CMK (cell line): ENCODE measurements around the gene AR.
"Not testable (repeated sequence)": the region's sequence is repeated elsewhere in the genome, so short reads cannot be mapped to it uniquely, and the experiment has no call there.

Experiments
- DNase-seq: peaks from one replicate; pipeline ENCODE4 v3.0.0-alpha.2; 2010; ENCODE audit warnings: low read depth

The AR gene

DNA sequence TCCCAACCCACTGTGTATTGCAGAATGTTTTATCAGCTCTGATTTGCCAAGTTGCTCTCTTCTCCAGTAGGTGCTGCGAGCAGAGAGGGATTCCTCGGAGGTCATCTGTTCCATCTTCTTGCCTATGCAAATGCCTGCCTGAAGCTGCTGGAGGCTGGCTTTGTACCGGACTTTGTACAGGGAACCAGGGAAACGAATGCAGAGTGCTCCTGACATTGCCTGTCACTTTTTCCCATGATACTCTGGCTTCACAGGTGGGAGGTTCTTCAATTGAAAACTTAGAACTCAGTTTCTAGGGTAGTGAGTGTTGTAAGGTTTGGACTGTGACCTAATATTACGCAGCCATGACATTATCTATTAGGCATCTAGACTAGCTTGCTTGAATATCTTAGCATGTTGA, 24.9 kb downstream of the AR start:
- no peak for DNase-seq

DNA sequence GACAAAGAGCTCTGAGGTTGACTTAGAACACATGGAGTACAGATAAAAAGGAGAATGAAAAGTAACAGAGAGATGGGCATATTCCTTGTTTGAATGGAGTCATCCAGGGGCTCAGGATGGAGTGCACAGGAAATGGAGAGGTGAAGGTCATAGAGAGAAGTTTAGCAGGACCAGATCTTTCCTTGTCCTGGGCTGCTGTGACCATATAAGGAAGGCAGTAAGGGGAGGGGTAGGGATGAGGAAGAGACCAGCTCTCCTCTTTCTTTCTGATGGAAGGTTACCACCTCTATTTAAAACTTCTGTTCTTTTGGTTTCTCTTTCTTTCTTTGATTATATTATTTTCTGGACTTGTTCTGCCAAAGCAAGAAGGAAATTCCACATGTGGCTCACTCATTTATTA, 27.0 kb downstream of the AR start:
- DNase-seq: no peak

DNA sequence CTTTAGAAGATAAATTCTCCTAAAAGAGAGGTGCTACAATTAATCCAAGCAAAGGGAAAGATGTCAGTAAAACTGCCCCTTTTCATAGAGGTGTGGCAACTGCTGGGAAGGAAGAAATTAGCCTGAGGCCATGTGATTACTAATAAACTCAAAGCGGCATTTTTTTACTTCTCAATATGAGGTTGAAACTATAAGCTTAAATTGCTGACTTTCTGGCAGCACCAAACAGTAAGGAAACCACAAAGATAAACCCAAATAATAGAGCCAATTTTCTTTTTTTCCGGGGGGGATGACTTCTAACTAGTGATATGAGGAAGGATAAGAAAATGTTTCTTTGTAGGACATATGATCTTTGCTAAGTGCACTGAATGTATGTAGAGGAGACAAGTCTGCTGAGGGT, 30.9 kb downstream of the AR start:
- no peak for DNase-seq

DNA sequence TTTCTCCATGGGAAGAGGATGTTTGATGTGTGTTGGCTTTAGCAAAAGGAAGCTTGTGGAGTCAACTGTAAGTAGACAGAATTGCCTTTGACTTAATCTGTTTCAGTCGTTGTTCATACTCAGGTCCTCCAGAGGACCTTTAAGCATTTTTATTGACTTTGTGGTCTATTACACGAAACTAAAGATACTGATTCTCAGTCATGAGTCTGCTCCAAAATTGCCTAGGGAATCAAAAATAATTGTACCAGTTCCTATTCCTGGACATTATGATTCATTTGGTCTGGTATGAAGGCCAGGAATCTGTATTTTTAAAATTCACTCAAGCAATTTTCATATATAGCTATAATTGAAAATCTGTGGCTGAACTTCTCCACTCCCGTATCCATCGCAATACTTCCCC, 38.6 kb downstream of the AR start:
- no peak for DNase-seq

DNA sequence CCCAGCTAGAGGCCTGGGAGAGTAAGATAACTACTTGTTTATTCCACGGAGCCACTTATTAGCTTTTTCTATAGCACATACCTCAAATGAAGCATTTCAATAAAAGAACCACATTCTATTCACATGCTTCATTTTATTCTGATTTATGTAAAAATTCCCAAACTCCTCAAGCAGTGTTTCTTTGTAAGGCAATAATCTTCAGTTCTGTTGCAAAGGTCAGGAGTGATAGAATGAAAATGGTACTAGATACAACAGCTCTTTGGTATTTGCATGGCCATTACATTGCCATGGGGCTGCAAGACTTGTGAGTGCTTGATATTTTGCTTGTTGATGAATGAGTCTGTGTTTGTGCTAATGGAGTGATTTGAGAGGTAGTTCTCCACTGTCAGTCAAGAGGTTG, 39.4 kb downstream of the AR start:
- no peak for DNase-seq

DNA sequence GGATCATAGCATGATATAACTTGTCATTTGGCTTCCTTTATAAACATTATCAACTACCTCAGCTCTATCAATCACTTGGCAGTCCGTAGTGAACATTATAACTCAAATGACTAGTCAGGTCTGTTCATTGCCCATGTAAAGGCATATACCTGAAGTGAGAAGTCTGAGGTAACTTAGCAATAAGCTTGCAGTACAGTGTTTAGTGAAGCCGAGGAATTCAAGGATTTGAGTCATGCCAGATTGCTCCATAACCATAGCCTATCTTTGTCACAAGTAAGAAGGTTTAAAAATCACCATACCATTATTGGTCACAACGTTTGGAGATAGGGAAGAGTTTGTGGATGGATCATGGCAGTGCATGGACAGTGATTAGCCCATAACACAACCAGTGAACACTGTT, 41.6 kb downstream of the AR start:
- DNase-seq: no peak

DNA sequence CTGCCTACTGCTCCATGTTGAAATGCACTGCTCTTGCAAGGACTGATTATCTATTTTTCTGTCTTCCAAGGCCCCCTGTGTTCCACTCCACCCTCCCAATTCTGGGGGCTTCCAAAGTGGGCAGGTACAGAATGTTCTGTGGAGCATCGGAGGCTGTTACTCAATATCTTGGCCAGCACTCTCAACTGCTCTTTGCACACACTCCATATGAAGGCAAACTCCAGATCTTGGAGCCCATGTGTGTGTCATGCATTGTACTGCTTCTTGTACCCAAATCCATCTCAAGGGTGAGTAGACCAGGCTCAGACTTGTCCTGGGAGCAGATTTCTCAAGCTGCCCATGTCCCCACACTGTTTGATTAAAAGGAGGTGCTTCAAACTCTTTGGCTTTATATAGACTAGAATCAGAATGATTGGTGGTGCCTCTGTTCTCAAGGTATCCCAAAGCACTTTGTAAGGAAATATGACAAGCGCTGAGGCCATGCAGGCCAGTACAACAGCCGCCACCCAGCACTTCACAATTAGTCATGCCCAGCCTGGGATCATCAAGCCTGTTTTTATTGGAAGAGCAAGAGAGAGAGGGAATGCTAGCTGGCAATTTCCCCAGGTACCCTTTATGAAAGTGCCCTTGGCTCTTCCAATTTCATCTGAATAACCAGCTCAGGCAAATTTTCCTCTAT, 44.3 kb downstream of the AR start:
- no peak for DNase-seq

DNA sequence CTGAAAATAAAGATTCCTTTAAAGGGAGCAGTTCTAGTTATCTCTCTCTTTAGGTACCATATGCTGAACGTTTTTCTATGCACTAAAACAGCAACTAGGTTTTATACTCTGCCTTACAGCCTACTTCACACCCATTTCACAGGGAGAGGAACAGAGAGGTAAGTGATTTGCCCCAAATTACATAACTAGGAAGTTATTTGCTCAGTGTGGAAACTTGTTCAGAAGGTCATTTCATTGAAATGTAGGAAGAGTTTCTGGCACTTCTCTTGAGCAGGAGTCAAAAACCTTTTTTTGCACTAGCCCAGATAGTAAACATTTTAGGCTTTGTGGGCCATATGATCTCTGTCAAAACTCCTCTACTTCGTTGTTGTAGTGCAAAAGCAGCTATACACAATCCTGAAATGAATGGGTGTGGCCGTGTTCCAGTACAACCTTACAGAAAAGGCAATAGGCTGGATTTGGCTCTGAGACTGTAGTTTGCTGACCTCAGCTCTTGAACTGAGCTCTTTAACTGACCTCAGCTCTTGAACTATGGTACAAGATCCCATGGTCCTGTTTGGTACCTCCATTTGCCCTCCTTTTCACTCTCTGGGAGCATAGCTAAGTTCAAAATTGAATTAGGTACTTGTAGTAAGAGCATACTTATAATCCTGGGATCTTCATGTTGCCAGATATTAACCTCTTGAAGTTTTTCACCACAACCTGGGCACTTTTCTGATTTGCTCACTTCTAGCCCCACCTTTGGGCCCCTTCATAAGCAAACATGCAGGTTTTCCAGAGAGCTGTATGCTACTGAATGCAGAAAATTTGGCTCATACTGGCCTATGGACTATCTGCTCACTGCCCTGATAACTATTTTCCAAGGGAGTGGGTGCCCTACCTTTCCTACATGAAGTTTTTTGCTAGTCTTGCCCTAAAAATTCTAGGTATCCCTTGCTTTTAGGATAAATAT, 53.3 kb downstream of the AR start:
- DNase-seq: no peak

DNA sequence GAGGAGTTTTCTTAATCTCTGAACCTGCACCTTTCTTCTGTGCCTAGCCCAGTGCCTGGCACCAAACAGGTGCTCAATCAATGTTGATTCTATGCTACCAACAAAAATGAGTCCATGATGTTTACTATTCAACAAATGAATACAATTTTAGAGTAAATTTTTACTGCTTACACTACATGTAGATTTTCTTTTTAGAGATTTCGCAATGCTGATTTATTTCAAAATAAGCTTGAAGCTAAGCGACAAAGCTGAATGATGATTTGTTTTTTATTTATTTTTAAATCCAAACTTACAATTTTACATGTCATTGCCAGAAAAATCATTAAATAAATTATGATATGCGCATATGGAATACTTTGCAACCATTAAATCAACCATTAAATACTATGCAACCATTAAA, 55.7 kb downstream of the AR start:
- DNase-seq: no peak

DNA sequence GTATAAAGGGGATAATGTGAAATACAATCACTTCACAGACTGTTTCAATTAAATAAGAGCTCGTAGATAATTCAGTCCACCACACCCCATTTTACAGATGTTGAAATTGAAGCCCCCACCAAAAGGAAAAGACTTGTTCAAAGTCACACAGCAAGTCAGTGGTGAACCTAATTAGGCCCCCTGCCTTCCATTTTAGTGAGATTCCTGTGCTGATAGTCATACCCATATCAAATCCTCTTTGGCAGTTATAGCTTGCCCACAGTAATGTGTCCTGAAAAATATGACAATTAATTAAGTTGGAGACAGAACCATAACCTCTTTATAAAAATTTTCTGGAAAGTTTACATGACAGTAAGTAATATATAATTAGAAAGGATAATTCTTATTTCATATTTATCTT, 58.0 kb downstream of the AR start:
- no peak for DNase-seq

DNA sequence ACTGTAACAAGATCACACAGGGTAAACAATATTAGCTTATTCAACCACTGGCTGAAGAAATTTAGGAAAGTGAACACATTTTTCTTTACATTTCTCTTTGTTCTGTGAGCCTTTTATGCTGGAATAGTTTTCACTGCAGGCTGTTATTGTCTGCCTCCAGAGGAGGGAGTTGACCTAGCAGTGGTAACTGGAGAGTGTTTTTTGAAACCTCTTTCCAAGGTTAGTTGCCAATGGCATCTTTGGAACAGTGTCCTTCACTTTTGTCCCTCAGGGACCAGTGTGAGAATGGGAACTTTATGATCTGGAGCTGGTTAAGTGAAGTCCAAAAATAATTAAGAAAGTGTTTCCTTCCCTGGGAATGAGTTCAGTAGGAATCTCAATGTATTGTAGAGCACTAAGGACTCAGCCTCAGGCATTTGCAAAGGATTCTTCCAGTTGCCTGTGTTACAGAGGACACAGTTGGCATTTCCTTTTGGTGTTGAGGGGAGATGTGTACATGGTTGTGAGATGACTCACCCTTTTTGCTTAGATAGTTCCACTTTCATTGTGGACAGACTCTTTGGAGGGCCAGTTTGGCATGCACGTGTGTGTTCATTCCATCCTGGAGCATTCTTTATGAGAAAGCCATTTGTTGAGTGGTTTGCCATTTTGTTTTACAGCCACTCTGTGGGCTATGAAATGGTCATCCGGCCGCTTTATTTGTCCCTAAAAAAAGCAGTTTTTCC, 61.3 kb downstream of the AR start:
- no peak for DNase-seq

DNA sequence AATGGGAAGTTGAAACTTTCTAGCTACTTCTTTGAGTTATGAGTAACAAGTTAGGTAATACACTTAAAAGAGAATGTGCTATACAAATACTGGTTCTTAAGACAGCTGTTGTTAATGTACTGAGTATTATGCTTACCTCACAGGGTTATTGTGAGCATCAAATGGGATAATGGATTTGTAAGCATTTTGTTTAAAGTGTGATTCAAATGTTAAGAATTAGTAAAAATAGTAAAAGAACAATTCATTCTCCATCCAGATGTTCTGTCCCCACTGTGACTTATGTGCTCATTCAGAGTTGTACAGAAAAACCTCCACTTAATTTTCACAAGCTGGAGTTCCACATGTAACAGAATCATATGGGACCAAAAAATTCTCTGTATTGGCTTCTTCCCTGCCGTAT, 63.6 kb downstream of the AR start:
- no peak for DNase-seq

DNA sequence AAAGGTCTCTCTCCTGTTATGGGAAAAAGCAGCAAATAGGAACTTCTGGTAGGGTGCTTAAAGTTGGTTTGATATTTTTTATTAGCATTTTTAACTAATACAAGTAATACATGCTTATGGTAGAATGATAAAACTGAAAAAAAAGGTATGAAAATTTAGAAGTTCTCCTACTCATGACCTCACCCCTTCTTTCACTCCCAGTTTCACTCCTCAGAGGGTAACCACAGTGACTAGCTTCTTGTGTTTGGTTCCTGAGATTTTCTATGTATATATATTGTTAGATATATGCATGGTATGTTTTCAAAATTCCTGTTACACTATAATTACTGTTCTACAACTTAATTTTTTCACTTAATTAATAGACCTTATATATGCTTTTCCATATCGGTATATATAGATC, 66.5 kb downstream of the AR start:
- DNase-seq: no peak

DNA sequence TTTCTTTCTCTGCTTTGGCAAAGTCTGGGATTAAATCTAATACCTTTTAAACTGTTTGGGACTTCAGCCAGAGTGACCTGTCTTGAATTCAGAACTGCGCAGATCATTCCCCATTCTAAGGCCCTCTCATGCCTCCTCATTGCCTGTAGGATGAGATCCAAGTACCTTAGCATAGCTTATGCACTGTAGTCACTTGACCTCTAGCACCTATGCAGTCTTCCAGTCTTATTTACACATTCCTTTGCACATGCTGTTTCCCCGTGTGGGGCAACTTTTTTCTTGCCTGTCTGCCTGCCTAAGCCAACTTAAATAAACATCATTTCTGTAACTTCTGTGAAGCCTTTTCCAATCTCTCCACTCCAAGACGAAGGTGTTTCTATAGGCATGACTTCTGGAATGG, 68.4 kb downstream of the AR start:
- no peak for DNase-seq

DNA sequence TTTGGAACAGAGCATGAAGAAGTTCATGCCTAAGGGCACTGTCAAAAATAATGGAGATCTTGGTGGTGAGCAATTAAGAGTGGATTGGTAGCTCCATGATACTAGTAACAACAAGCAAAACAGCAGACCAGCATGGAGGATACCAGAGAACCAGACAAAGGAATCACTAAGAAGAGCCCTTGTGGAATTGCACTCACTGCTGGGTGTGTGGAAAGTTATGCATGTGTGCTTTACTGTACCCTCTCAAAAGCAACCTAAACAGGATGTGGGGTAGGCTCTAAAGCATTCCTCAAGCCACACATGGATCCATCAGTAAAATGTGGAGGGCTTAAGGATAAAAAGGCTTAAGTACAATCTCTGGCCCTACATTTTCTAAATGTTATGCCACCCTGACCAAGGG, 69.5 kb downstream of the AR start:
- DNase-seq: no peak

DNA sequence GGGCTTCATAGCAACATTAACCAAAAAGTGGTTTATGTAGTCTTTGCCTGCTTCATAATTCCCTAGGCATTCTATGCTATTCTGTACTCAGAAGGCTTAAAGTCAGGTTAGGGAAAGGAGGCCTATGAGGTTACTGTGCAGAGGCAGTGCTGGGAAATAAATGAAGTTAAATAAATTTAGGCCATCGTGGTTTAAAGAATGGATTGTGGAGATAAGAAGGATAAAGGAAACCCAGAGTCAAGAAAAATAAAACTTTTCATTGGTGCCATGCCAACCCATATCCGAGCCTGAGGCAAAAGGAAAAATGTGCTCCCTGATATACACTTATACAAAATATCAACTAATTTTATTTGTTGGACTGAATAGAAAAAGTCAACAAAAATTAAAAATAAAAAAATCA, 70.2 kb downstream of the AR start:
- DNase-seq: no peak

DNA sequence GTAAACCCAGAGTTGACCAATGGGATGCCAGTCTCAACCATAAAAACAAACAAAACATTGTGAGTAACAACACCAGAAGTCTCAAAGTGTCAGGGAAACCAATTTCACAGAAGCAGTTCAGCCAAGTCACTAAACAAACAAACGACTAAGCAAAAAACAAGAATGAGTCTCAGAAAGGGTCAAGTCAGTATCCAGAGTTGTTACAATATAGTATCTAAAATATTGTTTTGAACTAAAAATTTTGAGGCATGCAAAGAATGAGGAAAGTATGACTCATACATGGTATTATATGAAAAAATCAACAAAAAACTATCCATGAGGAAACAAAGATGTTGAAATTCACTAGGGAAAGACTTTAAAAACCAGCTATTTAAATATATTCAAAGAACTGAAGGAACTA, 70.6 kb downstream of the AR start:
- no peak for DNase-seq

DNA sequence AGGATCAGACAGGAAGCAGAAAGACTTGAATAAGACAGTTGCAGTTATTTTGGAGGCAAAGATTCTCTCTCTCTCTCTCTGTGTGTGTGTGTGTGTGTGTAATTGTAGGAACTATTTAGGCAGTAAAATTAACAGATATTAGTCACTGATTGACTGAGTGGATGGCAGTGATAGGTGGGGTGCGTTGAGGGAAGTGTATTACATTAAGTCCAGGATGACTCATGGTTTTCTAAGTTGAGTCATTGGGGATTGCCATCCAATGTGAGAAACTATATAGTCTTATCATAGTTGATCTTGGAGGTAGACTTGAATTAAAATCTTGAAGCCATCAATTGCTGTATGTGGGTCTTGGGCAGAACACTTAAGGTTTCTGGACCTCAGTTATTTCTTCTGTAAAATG, 75.4 kb downstream of the AR start:
- no peak for DNase-seq

DNA sequence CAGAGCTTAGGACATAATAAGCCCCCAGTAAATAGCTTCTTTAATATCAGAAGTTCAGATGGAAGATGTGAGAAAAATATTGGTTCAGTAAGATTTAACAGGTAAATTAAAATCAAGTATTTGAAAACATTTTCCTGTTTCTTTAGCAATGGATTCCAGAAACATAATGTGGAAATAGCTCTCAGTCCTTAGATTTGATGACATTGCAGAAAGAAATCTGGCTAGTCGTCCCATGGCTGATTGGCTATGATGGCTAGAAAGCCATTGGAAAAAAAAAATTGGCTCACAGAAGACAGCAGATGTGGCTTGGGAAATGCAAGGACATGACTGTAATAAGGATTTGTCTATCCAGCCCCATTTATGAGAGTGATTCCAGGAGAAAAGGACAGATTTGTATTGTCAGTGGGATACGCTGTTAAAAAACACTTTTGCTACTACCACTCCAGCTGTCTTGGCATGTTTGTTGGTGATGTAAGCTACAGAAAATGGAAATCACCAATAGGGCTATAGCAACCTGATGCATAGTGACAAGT, 78.3 kb downstream of the AR start:
- no peak for DNase-seq

DNA sequence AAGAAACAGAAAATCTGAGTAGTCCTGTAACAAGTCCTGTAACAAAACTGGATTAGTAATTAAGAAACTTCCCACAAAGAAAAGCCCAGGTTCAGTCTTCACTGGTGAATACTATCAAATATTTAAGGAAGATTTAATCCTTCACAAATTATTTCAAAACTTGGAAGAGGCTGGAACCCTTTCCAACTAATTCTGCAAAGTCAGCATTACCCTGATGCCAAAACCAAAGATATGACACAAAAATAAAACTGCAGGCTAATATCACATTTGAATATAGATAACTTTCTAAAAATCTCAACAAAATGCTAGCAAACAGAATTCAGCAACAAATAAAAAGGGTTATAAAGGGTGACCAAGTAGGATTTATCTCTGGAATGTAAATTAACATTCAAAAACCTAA, 80.5 kb downstream of the AR start:
- DNase-seq: no peak

DNA sequence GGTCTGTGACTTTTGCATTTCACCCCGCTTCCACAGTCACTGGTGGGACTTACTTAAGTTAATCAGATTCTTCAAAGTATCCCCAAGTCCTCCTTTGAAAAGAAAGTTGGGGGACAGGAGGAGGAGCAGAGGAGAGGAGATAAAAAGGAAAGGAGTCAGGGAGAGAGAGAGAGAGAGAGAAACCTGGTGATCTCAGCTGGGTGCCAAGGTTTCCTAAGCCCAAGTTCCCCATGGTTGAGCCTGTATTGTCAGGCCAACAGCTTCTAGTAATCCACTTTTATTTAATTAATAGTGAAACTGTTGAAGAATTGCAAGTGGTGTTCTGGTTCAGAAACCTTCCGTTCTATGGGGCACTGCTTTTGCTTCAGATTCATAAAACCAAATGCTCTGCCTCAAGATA, 91.6 kb downstream of the AR start:
- DNase-seq: no peak

DNA sequence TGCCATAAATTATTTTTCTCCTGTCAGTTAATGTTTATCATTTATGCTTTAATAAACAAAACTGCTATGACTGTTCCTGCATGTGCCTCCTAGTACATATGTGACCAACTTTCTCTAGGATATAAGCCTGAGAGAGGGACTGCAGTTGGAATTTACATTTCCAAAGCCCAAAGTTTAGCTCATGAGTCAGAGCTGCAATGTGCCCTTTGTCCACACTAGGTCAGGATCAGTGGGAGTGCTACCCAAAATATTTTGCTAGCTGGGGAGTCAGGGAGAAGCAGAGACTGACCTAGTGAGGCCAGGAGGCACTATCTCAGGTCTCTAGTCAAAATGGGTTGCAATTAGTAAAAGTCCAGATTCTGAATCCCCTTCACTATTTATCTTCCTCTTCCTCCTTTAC, 92.7 kb downstream of the AR start:
- DNase-seq: no peak

DNA sequence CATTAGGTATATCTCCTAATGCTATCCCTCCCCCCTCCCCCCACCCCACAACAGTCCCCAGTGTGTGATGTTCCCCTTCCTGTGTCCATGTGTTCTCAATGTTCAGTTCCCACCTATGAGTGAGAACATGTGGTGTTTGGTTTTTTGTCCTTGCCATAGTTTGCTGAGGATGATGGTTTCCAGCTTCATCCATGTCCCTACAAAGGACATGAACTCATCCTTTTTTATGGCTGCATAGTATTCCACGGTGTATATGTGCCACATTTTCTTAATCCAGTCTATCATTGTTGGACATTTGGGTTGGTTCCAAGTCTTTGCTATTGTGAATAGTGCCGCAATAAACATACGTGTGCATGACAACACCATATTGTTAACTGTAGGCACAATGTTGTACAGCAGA, 93.5 kb downstream of the AR start:
- not testable (repeated sequence) for DNase-seq
